Fibroblast of lung (primary cell): ENCODE results near the gene PECR. TPM values are rescaled to one million over a fixed set of nuclear protein-coding genes. Genes with fewer than 3 reads are reported as not detected.
A peak's percentile ranks its signal among the peaks of the same experiment; 100 is the strongest.
"Not testable (repeated sequence)": the region's sequence is repeated elsewhere in the genome, so short reads cannot be mapped to it uniquely, and the experiment has no call there.

Source experiments
- DNase-seq, 2 donors: peaks; one replicate each; pipeline versions ENCODE4 v3.0.0 to v3.0.0-alpha.2; 2010; ENCODE audit warnings: low read depth in 2 of 2
- H2AFZ ChIP-seq: 2 replicates; pipeline ENCODE4 v1.5.1; 2012; ENCODE audit warnings: low read length, control low read depth, inconsistent platforms
- H3K27ac ChIP-seq: 2 replicates; pipeline ENCODE4 v1.5.1; 2011; ENCODE audit warnings: low read length, control low read depth; ENCODE audit not compliant: insufficient read depth
- H3K27me3 ChIP-seq: 2 replicates; pipeline ENCODE4 v1.5.1; 2011; ENCODE audit warnings: mild to moderate bottlenecking, low read length; ENCODE audit not compliant: control insufficient read depth, insufficient read depth
- H3K36me3 ChIP-seq: 2 replicates; pipeline ENCODE4 v1.5.1; 2011; ENCODE audit warnings: low read length; ENCODE audit not compliant: control insufficient read depth, insufficient read depth
- H3K4me1 ChIP-seq: 2 replicates; pipeline ENCODE4 v1.5.1; 2011; ENCODE audit warnings: low read length; ENCODE audit not compliant: control insufficient read depth, insufficient read depth; ENCODE audit errors: extremely low read depth
- H3K4me2 ChIP-seq: 2 replicates; pipeline ENCODE4 v1.5.1; 2011; ENCODE audit warnings: low read length, control low read depth; ENCODE audit not compliant: insufficient read depth; ENCODE audit errors: extremely low read depth
- H3K4me3 ChIP-seq, 4 experiments: fragments of 200-600 bp in 1 of 4; sonication (generic) in 1 of 4; replicated peaks in 1 of 4; 2 replicates each; pipeline ENCODE4 v1.5.1; 2011 to 2016; ENCODE audit warnings: low read length in 4 of 4, low read depth in 3 of 4, mild to moderate bottlenecking in 3 of 4, control low read depth in 2 of 4, inconsistent platforms in 1 of 4, mixed read lengths in 1 of 4; ENCODE audit not compliant: insufficient read depth in 1 of 4; ENCODE audit errors: control extremely low read depth in 1 of 4
- H3K79me2 ChIP-seq: 2 replicates; pipeline ENCODE4 v1.5.1; 2012; ENCODE audit warnings: mild to moderate bottlenecking, low read length, inconsistent platforms; ENCODE audit not compliant: control insufficient read depth, insufficient read depth
- H3K9ac ChIP-seq: 2 replicates; pipeline ENCODE4 v1.5.1; 2011; ENCODE audit warnings: mild to moderate bottlenecking, low read length, control low read depth; ENCODE audit not compliant: insufficient read depth
- H3K9me3 ChIP-seq: 2 replicates; pipeline ENCODE4 v1.5.1; 2012; ENCODE audit warnings: low read depth, low read length; ENCODE audit not compliant: control insufficient read depth, insufficient read depth
- H4K20me1 ChIP-seq: 2 replicates; pipeline ENCODE4 v1.5.1; 2011; ENCODE audit warnings: low read length; ENCODE audit not compliant: control insufficient read depth, insufficient read depth; ENCODE audit errors: extremely low read depth
- EZH2 ChIP-seq: IDR thresholded peaks from 2 replicates; pipeline ENCODE4 v1.5.1; 2012; ENCODE audit warnings: low read length, control low read depth, mild to moderate bottlenecking; ENCODE audit errors: missing control alignments
- polyA plus RNA-seq, 2 donors: library from polyadenylated mRNA; depleted of rRNA in 1 of 2; stranded (reverse) in 1 of 2; unstranded in 1 of 2; fragments of >200 nt; gene quantifications; 2 replicates each; pipeline ENCODE4 v1.2.1, GENCODE V29; 2011 to 2012; ENCODE audit warnings: missing spikeins in 1 of 2
- total RNA-seq: library from RNA; depleted of rRNA; stranded (reverse); fragments of >200 nt; gene quantifications from 2 replicates; pipeline ENCODE4 v1.2.1, GENCODE V29; 2014
- TF ChIP-seq, protein P1 (sequence below), 2 donors: IDR thresholded peaks in 1 of 2; conservative IDR thresholded peaks in 1 of 2; 1 replicate in 1 of 2; 2 replicates in 1 of 2; pipeline ENCODE4 v1.5.1; 2011 to 2012; ENCODE audit warnings: low read length in 2 of 2, control low read depth in 1 of 2, inconsistent platforms in 1 of 2, low read depth in 1 of 2, mild to moderate bottlenecking in 1 of 2

PECR gene
- total and polyA plus RNA-seq, 2 donors (not counting 1 experiment from before 2014, with no cell fraction given) = 11.7 to 19.3 TPM

DNA sequence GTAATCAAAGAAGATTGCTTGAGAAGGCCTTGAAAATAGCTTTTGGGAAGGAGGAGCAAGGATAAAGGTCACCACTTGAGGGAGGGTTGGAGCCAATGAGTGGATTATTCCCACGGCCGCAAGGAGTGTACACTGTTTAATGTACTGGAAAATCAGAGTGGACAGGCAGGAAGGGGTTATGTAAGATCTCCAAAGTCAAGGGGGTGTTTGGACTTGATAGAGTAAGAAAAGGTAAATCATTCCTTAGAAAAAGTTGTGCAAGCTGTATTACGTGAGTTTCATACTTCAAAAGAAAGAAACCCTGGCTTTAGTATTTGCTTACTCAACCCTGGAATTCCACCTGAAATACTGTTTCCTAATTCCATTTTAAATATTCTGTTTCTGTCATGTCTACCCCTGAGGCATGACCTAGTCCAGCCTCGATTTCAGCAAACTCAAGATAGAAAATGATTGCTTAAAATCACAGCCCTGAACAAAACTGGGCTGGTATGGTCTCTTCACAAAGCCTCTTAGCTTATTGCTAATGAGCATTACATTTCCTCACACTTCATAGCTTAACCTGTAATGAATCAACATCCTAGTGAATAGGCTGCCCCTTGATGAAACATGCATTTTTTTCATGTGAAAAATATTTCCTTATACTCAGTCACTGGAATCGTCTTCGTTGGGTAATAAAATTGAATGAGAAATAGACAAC lies 69.3 kb downstream of the PECR start:
- Histone ChIP-seq H3K4me3 (peak overlapping the region; percentile 61 to 79 (median 76)), H3K4me2 (peak overlapping the region; percentile 94), H3K79me2 (no peaks in the 10 kb centered on the region), H3K9ac (no peak overlapping the region), H3K4me1 (peaks cover 2% of the 10 kb centered on the region), H3K27ac (no peak overlapping the region), H3K36me3 (no peaks in the 10 kb centered on the region), H3K9me3 (no peaks in the 10 kb centered on the region), H2AFZ (no peak overlapping the region), H4K20me1 (no peaks in the 10 kb centered on the region), H3K27me3 (no peaks in the 10 kb centered on the region)
- TF ChIP-seq, protein P1, sequence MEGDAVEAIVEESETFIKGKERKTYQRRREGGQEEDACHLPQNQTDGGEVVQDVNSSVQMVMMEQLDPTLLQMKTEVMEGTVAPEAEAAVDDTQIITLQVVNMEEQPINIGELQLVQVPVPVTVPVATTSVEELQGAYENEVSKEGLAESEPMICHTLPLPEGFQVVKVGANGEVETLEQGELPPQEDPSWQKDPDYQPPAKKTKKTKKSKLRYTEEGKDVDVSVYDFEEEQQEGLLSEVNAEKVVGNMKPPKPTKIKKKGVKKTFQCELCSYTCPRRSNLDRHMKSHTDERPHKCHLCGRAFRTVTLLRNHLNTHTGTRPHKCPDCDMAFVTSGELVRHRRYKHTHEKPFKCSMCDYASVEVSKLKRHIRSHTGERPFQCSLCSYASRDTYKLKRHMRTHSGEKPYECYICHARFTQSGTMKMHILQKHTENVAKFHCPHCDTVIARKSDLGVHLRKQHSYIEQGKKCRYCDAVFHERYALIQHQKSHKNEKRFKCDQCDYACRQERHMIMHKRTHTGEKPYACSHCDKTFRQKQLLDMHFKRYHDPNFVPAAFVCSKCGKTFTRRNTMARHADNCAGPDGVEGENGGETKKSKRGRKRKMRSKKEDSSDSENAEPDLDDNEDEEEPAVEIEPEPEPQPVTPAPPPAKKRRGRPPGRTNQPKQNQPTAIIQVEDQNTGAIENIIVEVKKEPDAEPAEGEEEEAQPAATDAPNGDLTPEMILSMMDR (conservative IDR thresholded peaks at IDR 0.05 in 1 of 2, IDR thresholded peaks at IDR 0.05 in 1 of 2; ENCODE audit: low read depth in 1 of 2, low read length in 2 of 2) = peak in 1 of 2 donors; percentile 3
- TF ChIP-seq EZH2 = no peak
- DNase-seq = peak in 1 of 2 donors; percentile 83

DNA sequence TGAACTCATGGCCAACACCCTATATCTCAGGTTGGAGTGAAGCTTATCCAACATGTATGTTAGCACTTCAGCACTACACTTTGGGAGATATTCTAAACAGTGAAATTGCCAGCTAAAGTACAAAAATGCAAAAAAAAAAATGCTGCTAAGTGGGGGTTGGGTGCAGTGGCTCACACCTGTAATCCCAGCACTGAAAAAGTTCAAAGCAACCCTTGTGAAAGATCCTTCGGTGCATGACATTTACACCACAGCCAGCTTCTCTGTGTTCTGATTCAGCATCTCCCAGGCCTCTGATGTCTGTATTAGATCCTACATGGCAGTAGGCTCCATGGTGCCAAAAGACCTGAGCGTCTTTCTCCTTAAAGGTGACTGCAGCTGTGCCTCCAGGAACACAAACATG lies 72.4 kb downstream of the PECR start:
- not testable (repeated sequence) for H4K20me1 ChIP-seq, H3K9ac ChIP-seq, H3K27me3 ChIP-seq, H2AFZ ChIP-seq, DNase-seq, H3K9me3 ChIP-seq, H3K27ac ChIP-seq, H3K4me2 ChIP-seq, H3K36me3 ChIP-seq, H3K4me1 ChIP-seq, H3K4me3 ChIP-seq, H3K79me2 ChIP-seq

DNA sequence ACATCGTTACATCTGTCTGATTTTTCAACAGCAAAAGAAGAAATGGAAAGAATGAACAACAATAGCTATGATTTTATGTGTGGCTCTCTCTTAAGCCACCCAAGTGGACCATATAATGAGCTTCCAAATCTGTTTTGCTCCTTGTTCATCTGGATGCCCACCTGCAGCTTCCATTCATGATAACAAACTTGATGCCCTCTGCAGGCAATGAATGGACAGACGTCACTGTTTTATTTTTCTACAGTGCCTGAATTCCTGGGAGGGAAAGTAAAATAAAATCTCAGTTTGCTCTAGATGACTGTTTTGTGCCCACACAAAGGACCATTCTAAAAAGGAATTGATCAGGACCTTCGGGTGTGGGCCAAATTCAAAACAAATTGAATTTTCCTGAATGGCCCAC lies 73.2 kb downstream of the PECR start:
- Histone ChIP-seq H2AFZ (no peak overlapping the region), H4K20me1 (no peaks in the 10 kb centered on the region), H3K4me2 (no peak overlapping the region), H3K79me2 (no peaks in the 10 kb centered on the region), H3K4me1 (peaks cover 2% of the 10 kb centered on the region), H3K36me3 (no peaks in the 10 kb centered on the region), H3K9me3 (no peaks in the 10 kb centered on the region), H3K27ac (no peak overlapping the region), H3K9ac (no peak overlapping the region), H3K4me3 (no peak overlapping the region), H3K27me3 (no peaks in the 10 kb centered on the region)
- TF ChIP-seq EZH2 = no peak
- TF ChIP-seq, protein P1 (conservative IDR thresholded peaks at IDR 0.05 in 1 of 2, IDR thresholded peaks at IDR 0.05 in 1 of 2; ENCODE audit: low read depth in 1 of 2, low read length in 2 of 2) = no peak
- DNase-seq = no peak
